GM23338 (cell line): Measurements from ENCODE around the gene DNAJC1. TPM values are rescaled to one million over a fixed set of nuclear protein-coding genes. Genes with fewer than 3 reads are reported as not detected.
A peak's percentile ranks its signal among the peaks of the same experiment; 100 is the strongest.

Experiments used
- ATAC-seq: fragments of 200-7000 bp; cut with Tn5 transposase; 3 replicates; pipeline ENCODE4 v1.9.1; 2020
- DNase-seq: peaks from one replicate; pipeline ENCODE4 v3.0.0-alpha.2; 2015; ENCODE audit warnings: low spot score
- H2AFZ ChIP-seq: fragments of 200-600 bp; sonication (generic); 2 replicates; pipeline ENCODE4 v1.8.0; 2016; ENCODE audit warnings: antibody characterized with exemption, mild to moderate bottlenecking, moderate library complexity
- H3F3A ChIP-seq: fragments of 200-600 bp; sonication (generic); replicated peaks from 2 replicates; pipeline ENCODE4 v1.8.0; 2017; ENCODE audit warnings: antibody characterized with exemption, mixed run types, low read depth
- H3K27ac ChIP-seq: fragments of 200-600 bp; sonication (generic); 2 replicates; pipeline ENCODE4 v1.6.1; 2016; ENCODE audit warnings: low read depth
- H3K27me3 ChIP-seq: fragments of 200-600 bp; sonication (generic); 2 replicates; pipeline ENCODE4 v1.8.0; 2016; ENCODE audit warnings: mild to moderate bottlenecking, mixed run types, moderate library complexity; ENCODE audit not compliant: insufficient read depth
- H3K36me3 ChIP-seq: fragments of 200-600 bp; sonication (generic); 2 replicates; pipeline ENCODE4 v1.8.0; 2016; ENCODE audit warnings: mild to moderate bottlenecking; ENCODE audit not compliant: insufficient read depth
- H3K4me1 ChIP-seq: fragments of 200-600 bp; sonication (generic); 2 replicates; pipeline ENCODE4 v1.8.0; 2016; ENCODE audit warnings: mild to moderate bottlenecking, moderate library complexity; ENCODE audit not compliant: insufficient read depth
- H3K4me2 ChIP-seq: fragments of 200-600 bp; sonication (generic); 2 replicates; pipeline ENCODE4 v1.7.1; 2017; ENCODE audit warnings: mixed run types
- H3K4me3 ChIP-seq: fragments of 200-600 bp; sonication (generic); 2 replicates; pipeline ENCODE4 v1.6.1; 2016; ENCODE audit warnings: mixed run types
- H3K79me2 ChIP-seq: fragments of 200-600 bp; sonication (generic); replicated peaks from 2 replicates; pipeline ENCODE4 v1.8.0; 2017; ENCODE audit warnings: mild to moderate bottlenecking; ENCODE audit not compliant: insufficient read depth
- H3K9me2 ChIP-seq: fragments of 200-600 bp; sonication (generic); 2 replicates; pipeline ENCODE4 v1.8.0; 2017; ENCODE audit not compliant: insufficient read depth
- H4K20me1 ChIP-seq: fragments of 200-600 bp; sonication (generic); replicated peaks from 2 replicates; pipeline ENCODE4 v1.8.0; 2017; ENCODE audit warnings: mild to moderate bottlenecking; ENCODE audit not compliant: insufficient read depth
- H3K27ac Mint-ChIP-seq: 2 replicates; pipeline ENCODE4 v1.8.0; 2020; ENCODE audit warnings: inconsistent platforms, mild to moderate bottlenecking, moderate library complexity, mixed read lengths
- H3K27me3 Mint-ChIP-seq: 3 replicates; pipeline ENCODE4 v1.8.0; 2022; ENCODE audit warnings: low read depth, mild to moderate bottlenecking, moderate library complexity, mixed read lengths, inconsistent platforms; ENCODE audit not compliant: insufficient read depth, poor library complexity
- H3K36me3 Mint-ChIP-seq: 3 replicates; pipeline ENCODE4 v1.8.0; 2021; ENCODE audit warnings: low read depth, mild to moderate bottlenecking, inconsistent platforms, moderate library complexity, mixed read lengths
- H3K4me1 Mint-ChIP-seq: 3 replicates; pipeline ENCODE4 v1.8.0; 2020; ENCODE audit warnings: mild to moderate bottlenecking, inconsistent platforms, mixed read lengths
- H3K4me3 Mint-ChIP-seq: 3 replicates; pipeline ENCODE4 v1.8.0; 2021; ENCODE audit warnings: moderate library complexity, mild to moderate bottlenecking, inconsistent platforms, mixed read lengths
- H3K9me3 Mint-ChIP-seq: 3 replicates; pipeline ENCODE4 v1.8.0; 2020; ENCODE audit warnings: moderate library complexity, mild to moderate bottlenecking, inconsistent platforms, mixed read lengths
- CREB1 ChIP-seq: fragments of 250-450 bp; sonication (Bioruptor Pico); IDR thresholded peaks from 2 replicates; pipeline ENCODE4 v1.5.0; 2020; ENCODE audit warnings: low read depth, mild to moderate bottlenecking, moderate library complexity
- CTCF ChIP-seq, 2 experiments: fragments of 200-600 bp in 1 of 2; sonication (generic) in 1 of 2; conservative IDR thresholded peaks; 2 replicates each; pipeline versions ENCODE4 v1.5.1 to v1.6.1; 2016 to 2017; ENCODE audit warnings: antibody characterized with exemption in 2 of 2, low read depth in 2 of 2, mild to moderate bottlenecking in 2 of 2, moderate library complexity in 1 of 2
- ETS1 ChIP-seq: IDR thresholded peaks from 2 replicates; pipeline ENCODE4 v1.6.1; 2016; ENCODE audit warnings: antibody characterized with exemption
- EZH2 ChIP-seq: fragments of 200-600 bp; sonication (generic); IDR thresholded peaks from one replicate; pipeline ENCODE4 v1.8.0; 2017; ENCODE audit warnings: antibody characterized with exemption, mild to moderate bottlenecking, low read depth; ENCODE audit not compliant: unreplicated experiment
- EZH2phosphoT487 ChIP-seq: fragments of 200-600 bp; sonication (generic); IDR thresholded peaks from one replicate; pipeline ENCODE4 v1.8.1; 2018; ENCODE audit warnings: antibody characterized with exemption; ENCODE audit not compliant: unreplicated experiment
- NANOG ChIP-seq: IDR thresholded peaks from 2 replicates; pipeline ENCODE4 v1.6.1; 2016; ENCODE audit warnings: antibody characterized with exemption, borderline replicate concordance
- REST ChIP-seq: IDR thresholded peaks from one replicate; pipeline ENCODE4 v1.6.1; 2018; ENCODE audit warnings: antibody characterized with exemption; ENCODE audit not compliant: unreplicated experiment
- STAT1 ChIP-seq: IDR thresholded peaks from one replicate; pipeline ENCODE4 v1.6.1; 2016; ENCODE audit warnings: antibody characterized with exemption; ENCODE audit not compliant: unreplicated experiment
- ZNF114 ChIP-seq: fragments of 250-450 bp; sonication (Bioruptor Pico); IDR thresholded peaks from 2 replicates; pipeline ENCODE4 v1.5.0; 2020; ENCODE audit warnings: mild to moderate bottlenecking, moderate library complexity
- polyA plus RNA-seq: library from polyadenylated mRNA; unstranded; fragments of >200 nt; fragmentation: Nextera tagmentation; extraction: Ambion mirVana; gene quantifications from 2 replicates; pipeline ENCODE4 v1.2.1, GENCODE V29; 2016
- total RNA-seq: library from RNA; depleted of rRNA; stranded (reverse); fragments of >200 nt; shearing (Covaris generic); gene quantifications from 2 replicates; pipeline ENCODE4 v1.2.3, GENCODE V29; 2014

DNAJC1 gene
- total and polyA plus RNA-seq, 2 experiments from 2014 or later: 38.6 to 45.3 TPM

GRCh38 chr10:22053048-22053447, 49.5 kb upstream of the DNAJC1 start:
- Mint-ChIP-seq H3K9me3 (peaks cover 32% of the 10 kb centered on the region), H3K4me3 (no peak overlapping the region; the same call in 2 of the 3 replicates), H3K27me3 (peaks cover 5% of the 10 kb centered on the region), H3K36me3 (peaks cover 20% of the 10 kb centered on the region; the same call in 2 of the 3 replicates), H3K4me1 (no peaks in the 10 kb centered on the region), H3K27ac (no peak overlapping the region)
- Histone ChIP-seq H2AFZ (peak overlapping the region; percentile 45; the same call in 1 of the 2 replicates), H3K36me3 (peaks cover 4% of the 10 kb centered on the region; the same call in 1 of the 2 replicates), H3K4me1 (no peaks in the 10 kb centered on the region), H3K27me3 (no peaks in the 10 kb centered on the region), H4K20me1 (no peaks in the 10 kb centered on the region), H3K4me2 (no peak overlapping the region), H3K9me2 (peaks cover 3% of the 10 kb centered on the region), H3F3A (no peaks in the 10 kb centered on the region), H3K4me3 (no peak overlapping the region), H3K79me2 (no peaks in the 10 kb centered on the region), H3K27ac (no peak overlapping the region)
- no peak for ATAC-seq
- DNase-seq: no peak
- TF ChIP-seq CTCF (conservative IDR thresholded peaks at IDR 0.05; ENCODE audit: low read depth in 2 of 2): no peak
- TF ChIP-seq EZH2: no peak
- no peak for TF ChIP-seq CREB1 (CRISPR knock-in tag)
- TF ChIP-seq STAT1: no peak
- no peak for TF ChIP-seq EZH2phosphoT487
- no peak for TF ChIP-seq ZNF114 (CRISPR knock-in tag)
- no peak for TF ChIP-seq REST
- TF ChIP-seq NANOG: no peak
- TF ChIP-seq ETS1: no peak

GRCh38 chr10:22049635-22050034, 46.1 kb upstream of the DNAJC1 start:
- Mint-ChIP-seq H3K4me3 (no peak overlapping the region), H3K9me3 (peaks cover 34% of the 10 kb centered on the region), H3K27me3 (peaks cover 2% of the 10 kb centered on the region), H3K36me3 (peaks cover 24% of the 10 kb centered on the region; the same call in 2 of the 3 replicates), H3K27ac (no peak overlapping the region), H3K4me1 (no peaks in the 10 kb centered on the region)
- no peak overlapping the region for H3K4me2 ChIP-seq
- no peak overlapping the region for H3K27ac ChIP-seq
- no peaks in the 10 kb centered on the region; the same call in 1 of the 2 replicates for H3K9me2 ChIP-seq
- H3K79me2 ChIP-seq: no peaks in the 10 kb centered on the region
- DNase-seq (no peak), ATAC-seq (no peak)
- H3K27me3 ChIP-seq: no peaks in the 10 kb centered on the region
- no peaks in the 10 kb centered on the region for H4K20me1 ChIP-seq
- H3K36me3 ChIP-seq: peaks cover 4% of the 10 kb centered on the region; the same call in 1 of the 2 replicates
- H2AFZ ChIP-seq: no peak overlapping the region
- H3F3A ChIP-seq: no peaks in the 10 kb centered on the region
- H3K4me1 ChIP-seq: no peaks in the 10 kb centered on the region
- H3K4me3 ChIP-seq: no peak overlapping the region
- TF ChIP-seq EZH2 (no peak), CREB1 (CRISPR knock-in tag) (no peak)
